ENCODE measurements around the gene MAN2A2. TPM values are rescaled to one million over a fixed set of nuclear protein-coding genes. Genes with fewer than 3 reads are reported as not detected.
A peak's percentile ranks its signal among the peaks of the same experiment; 100 is the strongest.

MAN2A2 gene
- total and polyA plus RNA-seq, 9 of the 15 experiments (the other 6 are each of a cell fraction or from before 2014, with no cell fraction given), result 7.3 to 151 (median 43.4) TPM

- TF ChIP-seq, protein P1, sequence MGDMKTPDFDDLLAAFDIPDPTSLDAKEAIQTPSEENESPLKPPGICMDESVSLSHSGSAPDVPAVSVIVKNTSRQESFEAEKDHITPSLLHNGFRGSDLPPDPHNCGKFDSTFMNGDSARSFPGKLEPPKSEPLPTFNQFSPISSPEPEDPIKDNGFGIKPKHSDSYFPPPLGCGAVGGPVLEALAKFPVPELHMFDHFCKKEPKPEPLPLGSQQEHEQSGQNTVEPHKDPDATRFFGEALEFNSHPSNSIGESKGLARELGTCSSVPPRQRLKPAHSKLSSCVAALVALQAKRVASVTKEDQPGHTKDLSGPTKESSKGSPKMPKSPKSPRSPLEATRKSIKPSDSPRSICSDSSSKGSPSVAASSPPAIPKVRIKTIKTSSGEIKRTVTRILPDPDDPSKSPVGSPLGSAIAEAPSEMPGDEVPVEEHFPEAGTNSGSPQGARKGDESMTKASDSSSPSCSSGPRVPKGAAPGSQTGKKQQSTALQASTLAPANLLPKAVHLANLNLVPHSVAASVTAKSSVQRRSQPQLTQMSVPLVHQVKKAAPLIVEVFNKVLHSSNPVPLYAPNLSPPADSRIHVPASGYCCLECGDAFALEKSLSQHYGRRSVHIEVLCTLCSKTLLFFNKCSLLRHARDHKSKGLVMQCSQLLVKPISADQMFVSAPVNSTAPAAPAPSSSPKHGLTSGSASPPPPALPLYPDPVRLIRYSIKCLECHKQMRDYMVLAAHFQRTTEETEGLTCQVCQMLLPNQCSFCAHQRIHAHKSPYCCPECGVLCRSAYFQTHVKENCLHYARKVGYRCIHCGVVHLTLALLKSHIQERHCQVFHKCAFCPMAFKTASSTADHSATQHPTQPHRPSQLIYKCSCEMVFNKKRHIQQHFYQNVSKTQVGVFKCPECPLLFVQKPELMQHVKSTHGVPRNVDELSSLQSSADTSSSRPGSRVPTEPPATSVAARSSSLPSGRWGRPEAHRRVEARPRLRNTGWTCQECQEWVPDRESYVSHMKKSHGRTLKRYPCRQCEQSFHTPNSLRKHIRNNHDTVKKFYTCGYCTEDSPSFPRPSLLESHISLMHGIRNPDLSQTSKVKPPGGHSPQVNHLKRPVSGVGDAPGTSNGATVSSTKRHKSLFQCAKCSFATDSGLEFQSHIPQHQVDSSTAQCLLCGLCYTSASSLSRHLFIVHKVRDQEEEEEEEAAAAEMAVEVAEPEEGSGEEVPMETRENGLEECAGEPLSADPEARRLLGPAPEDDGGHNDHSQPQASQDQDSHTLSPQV (IDR thresholded peaks at IDR 0.05), result peak; percentile 38; the same call in 1 of the 2 replicates
- TF ChIP-seq POLR2A (conservative IDR thresholded peaks at IDR 0.05), result no peak
- TF ChIP-seq KDM5B (IDR thresholded peaks at IDR 0.05; ENCODE audit: insufficient replicate concordance, low read depth, low read length), result peak; percentile 45
- 0 out of 2 replicates have a peak, but pooled peaks have one; percentile 8 for TF ChIP-seq STAG1 (CRISPR knock-in tag; IDR thresholded peaks at IDR 0.05; ENCODE audit: borderline replicate concordance)
- TF ChIP-seq, protein P2, sequence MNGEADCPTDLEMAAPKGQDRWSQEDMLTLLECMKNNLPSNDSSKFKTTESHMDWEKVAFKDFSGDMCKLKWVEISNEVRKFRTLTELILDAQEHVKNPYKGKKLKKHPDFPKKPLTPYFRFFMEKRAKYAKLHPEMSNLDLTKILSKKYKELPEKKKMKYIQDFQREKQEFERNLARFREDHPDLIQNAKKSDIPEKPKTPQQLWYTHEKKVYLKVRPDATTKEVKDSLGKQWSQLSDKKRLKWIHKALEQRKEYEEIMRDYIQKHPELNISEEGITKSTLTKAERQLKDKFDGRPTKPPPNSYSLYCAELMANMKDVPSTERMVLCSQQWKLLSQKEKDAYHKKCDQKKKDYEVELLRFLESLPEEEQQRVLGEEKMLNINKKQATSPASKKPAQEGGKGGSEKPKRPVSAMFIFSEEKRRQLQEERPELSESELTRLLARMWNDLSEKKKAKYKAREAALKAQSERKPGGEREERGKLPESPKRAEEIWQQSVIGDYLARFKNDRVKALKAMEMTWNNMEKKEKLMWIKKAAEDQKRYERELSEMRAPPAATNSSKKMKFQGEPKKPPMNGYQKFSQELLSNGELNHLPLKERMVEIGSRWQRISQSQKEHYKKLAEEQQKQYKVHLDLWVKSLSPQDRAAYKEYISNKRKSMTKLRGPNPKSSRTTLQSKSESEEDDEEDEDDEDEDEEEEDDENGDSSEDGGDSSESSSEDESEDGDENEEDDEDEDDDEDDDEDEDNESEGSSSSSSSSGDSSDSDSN (IDR thresholded peaks at IDR 0.05; ENCODE audit: borderline replicate concordance in 1 of 2, low read depth in 2 of 2, low read length in 2 of 2), result peak in 1 of 2 experiments; percentile 38; a peak in 2 of 4 replicates
- TF ChIP-seq HMG20A (CRISPR knock-in tag; conservative IDR thresholded peaks at IDR 0.05), result no peak
- TF ChIP-seq SMARCE1 (IDR thresholded peaks at IDR 0.05), result 0 out of 2 replicates have a peak, but pooled peaks have one; percentile 14
- no peak for TF ChIP-seq SRSF3 (IDR thresholded peaks at IDR 0.05; ENCODE audit: insufficient read depth, low read length)
- peak; percentile 39 to 44; a peak in 2 of 4 replicates for TF ChIP-seq SIN3A (IDR thresholded peaks at IDR 0.05; ENCODE audit: borderline replicate concordance in 2 of 2, control insufficient read depth in 1 of 2, low read depth in 2 of 2, low read length in 2 of 2)
- no peak for TF ChIP-seq ZNF507 (tag; conservative IDR thresholded peaks at IDR 0.05)
- peak; percentile 28; the same call in 1 of the 2 replicates for TF ChIP-seq TFAP4 (CRISPR knock-in tag; IDR thresholded peaks at IDR 0.05; ENCODE audit: borderline replicate concordance)
- no peak for TF ChIP-seq ZNF586 (CRISPR knock-in tag; conservative IDR thresholded peaks at IDR 0.05)
- TF ChIP-seq CTBP1 (IDR thresholded peaks at IDR 0.05; ENCODE audit: borderline replicate concordance), result no peak
- TF ChIP-seq SMARCB1 (IDR thresholded peaks at IDR 0.05; ENCODE audit: insufficient read length, low read depth), result no peak
- TF ChIP-seq MCM7 (IDR thresholded peaks at IDR 0.05), result no peak
- peak; percentile 38; the same call in 1 of the 2 replicates for TF ChIP-seq L3MBTL2 (IDR thresholded peaks at IDR 0.05)
- peak; percentile 50 for TF ChIP-seq TBP (optimal IDR thresholded peaks at IDR 0.05; ENCODE audit: low read depth, low read length)
Measured at GRCh38 chr15:90903733-90904536, 833 bp downstream of the MAN2A2 start (continued).
